Stimulated activated CD8-positive, alpha-beta memory T cell treated with anti-CD3 and anti-CD28 coated beads, Interleukin-7, amount 100 ng/mL, for 48 hours (primary cell): Measurements from ENCODE around the gene KRTAP5-11.
"Not testable (repeated sequence)": the region's sequence is repeated elsewhere in the genome, so short reads cannot be mapped to it uniquely, and the experiment has no call there.

ENCODE experiments used
- DNase-seq, 2 donors: peaks; one replicate each; pipeline ENCODE4 v3.0.0-alpha.2; 2020; ENCODE audit warnings: low read depth in 1 of 2; ENCODE audit errors: extremely low read depth in 1 of 2

The KRTAP5-11 gene

GRCh38 chr11:71534711-71535608, 47.7 kb downstream of the KRTAP5-11 start:
- DNase-seq: not testable (repeated sequence)

- no peak for DNase-seq
These were observed 50.6 kb downstream of the KRTAP5-11 start for GRCh38 chr11:71532036-71532610.
